GM19397 (cell line): ENCODE results near the gene PLCXD3.
"Not testable (repeated sequence)": the region's sequence is repeated elsewhere in the genome, so short reads cannot be mapped to it uniquely, and the experiment has no call there.

Experiments used
- ATAC-seq: cut with Tn5 transposase; IDR thresholded peaks from one replicate; pipeline ENCODE4 v1.9.1; 2021; ENCODE audit warnings: mild to moderate bottlenecking, moderate library complexity; ENCODE audit not compliant: unreplicated experiment

The PLCXD3 gene

GRCh38 chr5:41363343-41363986, 146.9 kb downstream of the PLCXD3 start:
- no peak for ATAC-seq

GRCh38 chr5:41356786-41357185, 153.6 kb downstream of the PLCXD3 start:
- no peak for ATAC-seq

- ATAC-seq, result no peak
Measured at GRCh38 chr5:41349846-41350245, 160.6 kb downstream of the PLCXD3 start.

- ATAC-seq, result no peak
Measured at GRCh38 chr5:41347569-41347968, 162.8 kb downstream of the PLCXD3 start.

- no peak for ATAC-seq
Measured at GRCh38 chr5:41346609-41347008, 163.8 kb downstream of the PLCXD3 start.

- ATAC-seq, result no peak
Measured at GRCh38 chr5:41345295-41345694, 165.1 kb downstream of the PLCXD3 start.

- no peak for ATAC-seq
Measured at GRCh38 chr5:41339339-41339738, 171.1 kb downstream of the PLCXD3 start.

GRCh38 chr5:41338136-41338675, 172.2 kb downstream of the PLCXD3 start:
- no peak for ATAC-seq

GRCh38 chr5:41337724-41338123, 172.7 kb downstream of the PLCXD3 start:
- no peak for ATAC-seq

- no peak for ATAC-seq
Measured at GRCh38 chr5:41337216-41337615, 173.2 kb downstream of the PLCXD3 start.

GRCh38 chr5:41336471-41336870, 173.9 kb downstream of the PLCXD3 start:
- ATAC-seq, result no peak

- ATAC-seq, result no peak
Measured at GRCh38 chr5:41335596-41336181, 174.7 kb downstream of the PLCXD3 start.

GRCh38 chr5:41334758-41335157, 175.6 kb downstream of the PLCXD3 start:
- peak; percentile 52 for ATAC-seq

- ATAC-seq, result no peak
Measured at GRCh38 chr5:41334221-41334620, 176.2 kb downstream of the PLCXD3 start.

GRCh38 chr5:41325074-41325473, 185.3 kb downstream of the PLCXD3 start:
- no peak for ATAC-seq

GRCh38 chr5:41322826-41323225, 187.6 kb downstream of the PLCXD3 start:
- ATAC-seq, result not testable (repeated sequence)

- no peak for ATAC-seq
Measured at GRCh38 chr5:41312478-41313060, 197.8 kb downstream of the PLCXD3 start.

- ATAC-seq, result no peak
Measured at GRCh38 chr5:41312066-41312465, 198.3 kb downstream of the PLCXD3 start.

- no peak for ATAC-seq
Measured at GRCh38 chr5:41309275-41309674, 201.1 kb downstream of the PLCXD3 start.

- no peak for ATAC-seq
Measured at GRCh38 chr5:41306005-41306404, 204.4 kb downstream of the PLCXD3 start.

- ATAC-seq, result no peak
Measured at GRCh38 chr5:41305056-41305455, 205.3 kb downstream of the PLCXD3 start.

- no peak for ATAC-seq
Measured at GRCh38 chr5:41296066-41296465, 214.3 kb downstream of the PLCXD3 start.
